Activated CD8-positive, alpha-beta memory T cell treated with anti-CD3 and anti-CD28 coated beads, Interleukin-2, amount 50 U/mL, for 24 hours (primary cell): ENCODE results near the gene EIF4A3.

ENCODE experiments used
- DNase-seq: peaks from one replicate; pipeline ENCODE4 v3.0.0-alpha.2; 2020; ENCODE audit errors: extremely low read depth

Gene EIF4A3

DNA sequence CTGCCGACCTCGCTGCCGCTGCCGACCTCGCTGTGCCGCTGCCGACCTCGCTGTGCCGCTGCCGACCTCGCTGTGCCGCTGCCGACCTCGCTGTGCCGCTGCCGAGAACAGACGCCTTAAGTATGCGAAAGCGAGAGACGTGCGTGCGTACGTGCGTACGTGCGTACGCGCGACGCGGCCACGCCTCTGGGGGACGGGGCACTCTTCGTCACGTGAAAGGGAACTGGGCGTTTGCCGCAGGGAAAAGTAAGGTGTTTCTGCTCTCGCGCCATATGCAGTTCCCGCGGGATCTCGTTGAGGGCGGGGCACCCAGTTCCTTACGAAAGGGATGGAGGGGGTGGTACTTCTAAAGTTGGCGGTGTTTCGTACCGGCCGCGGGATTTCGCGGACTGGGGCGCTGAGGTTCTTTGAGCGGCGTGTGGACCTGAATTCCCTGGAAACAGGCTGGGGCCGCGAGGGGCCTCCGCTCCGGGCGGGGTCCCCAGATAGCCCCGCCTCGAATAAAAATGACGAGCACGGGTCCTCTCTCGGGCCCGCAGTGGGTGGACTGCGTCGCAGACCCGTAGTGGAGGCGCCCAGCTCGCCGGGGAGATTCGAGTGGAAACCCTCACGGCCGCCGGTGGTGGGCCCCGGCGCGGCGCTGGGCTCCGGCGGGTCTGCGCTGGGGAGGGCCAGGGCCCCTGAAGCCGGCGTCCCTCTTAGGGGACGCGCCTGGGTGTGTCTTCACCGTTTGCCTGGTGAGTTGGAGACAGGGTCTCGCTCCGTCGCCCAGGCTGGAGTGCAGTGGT, at the start of gene EIF4A3:
TSS of gene EIF4A3 (minus strand) at position 94 of the 788 bp plus-strand sequence. CDS start 167 bp downstream, outside the sequence.
- peak; percentile 94 for DNase-seq

DNA sequence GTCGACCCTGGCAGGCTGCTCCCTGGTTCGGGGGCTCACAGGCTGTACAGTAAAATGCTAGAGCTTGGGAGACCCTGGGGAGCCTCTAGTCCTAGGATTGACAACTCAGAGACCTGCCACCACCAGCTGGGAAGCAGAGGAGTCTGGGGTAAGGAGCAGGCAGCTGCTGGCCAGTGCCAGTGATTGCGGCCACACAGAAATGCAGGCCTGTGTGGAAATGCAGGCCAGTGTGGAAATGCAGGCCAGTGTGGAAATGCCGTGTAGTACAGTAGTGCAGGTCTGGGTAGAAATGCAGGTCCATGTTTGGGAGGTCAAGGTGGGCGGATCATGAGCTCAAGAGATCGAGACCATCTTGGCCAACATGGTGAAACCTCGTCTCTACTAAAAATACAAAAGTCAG, 49.7 kb upstream of the EIF4A3 start:
- DNase-seq: no peak

DNA sequence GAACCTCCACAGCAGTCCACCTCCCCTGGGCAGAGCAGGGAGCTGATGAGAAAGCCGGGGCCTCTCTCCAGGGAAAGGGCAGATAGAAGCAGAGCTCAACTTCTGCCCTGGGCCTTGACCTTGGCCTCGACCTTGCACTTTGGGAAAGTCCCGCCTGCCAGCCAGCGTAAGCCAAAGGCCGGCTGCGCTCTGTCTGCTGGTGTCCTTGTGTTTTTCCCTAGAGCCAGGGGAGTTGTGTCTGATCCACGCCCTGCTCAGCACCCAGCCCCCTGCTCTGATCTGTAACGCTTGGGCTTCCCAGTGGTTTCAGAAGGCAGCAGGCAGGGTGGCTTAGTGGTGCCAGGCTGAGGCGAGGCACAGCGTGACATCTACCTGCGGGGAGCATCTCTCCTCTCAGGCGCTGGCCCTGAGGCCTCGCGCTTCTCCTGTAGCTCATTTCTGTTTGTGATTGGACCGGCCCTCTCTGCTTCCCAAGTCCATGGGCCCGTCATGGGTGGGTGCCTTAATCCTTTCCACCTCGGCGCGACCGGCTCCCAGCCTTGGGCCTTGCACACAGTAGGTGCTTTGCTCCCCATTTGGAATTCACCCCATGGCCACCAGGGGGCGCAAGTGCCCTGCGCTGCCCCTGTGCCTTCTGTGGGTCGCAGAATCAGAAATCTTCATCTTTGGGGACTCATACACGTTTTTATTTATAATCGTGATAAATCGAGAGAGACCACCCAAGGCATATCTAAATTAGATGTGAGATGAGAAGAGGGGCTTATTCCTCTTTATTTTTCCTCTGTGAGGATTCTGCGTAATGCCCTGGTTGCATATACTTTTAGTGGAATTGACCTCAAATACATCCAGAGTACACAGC, 49.0 kb upstream of the EIF4A3 start:
- no peak for DNase-seq

DNA sequence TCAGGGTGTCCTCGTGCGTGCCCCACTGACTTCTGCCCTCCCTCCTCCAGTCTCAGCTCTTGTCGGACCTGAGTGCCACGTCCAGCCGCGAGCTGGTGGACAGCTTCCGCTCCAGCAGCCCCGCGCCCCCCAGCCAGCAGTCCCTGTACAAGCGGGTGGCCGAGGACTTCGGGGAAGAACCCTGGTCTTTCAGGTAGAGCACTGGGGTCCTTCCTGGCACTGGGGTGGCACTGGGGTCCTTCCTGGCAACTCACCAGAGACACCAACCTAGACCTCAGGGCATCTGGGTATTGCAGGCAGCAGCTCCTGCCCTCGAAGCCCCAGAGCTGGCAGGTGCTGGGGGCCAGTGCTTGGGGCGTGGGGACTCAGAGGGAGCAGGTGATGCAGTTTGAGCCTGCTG, 48.2 kb upstream of the EIF4A3 start:
- DNase-seq: no peak

DNA sequence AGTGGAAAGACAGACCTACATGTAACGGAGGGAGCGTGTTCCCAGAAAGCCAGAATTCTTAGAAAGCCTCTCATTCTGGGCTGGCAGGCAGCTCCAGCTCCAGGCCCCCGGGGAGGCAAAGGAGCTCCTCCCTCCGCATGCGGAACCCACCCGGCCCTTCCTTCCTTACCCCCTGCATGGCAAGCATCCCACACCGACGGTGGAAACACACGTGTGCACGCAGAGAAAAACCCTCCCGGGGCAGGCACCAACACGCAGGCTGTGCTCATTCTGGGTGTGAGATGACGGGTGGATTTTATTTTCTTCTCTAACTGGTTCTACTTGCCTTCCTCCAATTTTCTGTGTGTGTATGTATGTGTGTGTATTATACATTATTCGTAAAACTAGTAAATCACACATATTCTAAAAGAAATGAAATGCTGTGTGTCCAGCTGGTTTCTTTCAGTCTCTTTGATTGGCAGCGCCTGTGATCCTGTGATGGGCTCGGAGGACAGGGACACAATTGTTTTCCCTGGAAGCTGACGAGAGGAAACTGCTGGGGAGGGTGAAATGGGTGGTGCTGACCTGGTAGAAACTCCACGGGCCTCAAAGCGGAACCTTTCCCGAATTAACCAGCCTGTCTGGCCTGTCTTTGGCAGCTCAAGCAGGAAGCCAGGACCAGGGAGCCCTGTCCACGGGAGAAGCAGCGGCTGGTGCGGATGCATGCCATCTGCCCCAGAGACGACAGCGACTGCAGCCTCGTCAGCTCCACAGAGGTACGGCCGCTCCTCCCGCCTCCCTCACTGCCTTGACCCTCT, 45.1 kb upstream of the EIF4A3 start:
- DNase-seq: no peak

DNA sequence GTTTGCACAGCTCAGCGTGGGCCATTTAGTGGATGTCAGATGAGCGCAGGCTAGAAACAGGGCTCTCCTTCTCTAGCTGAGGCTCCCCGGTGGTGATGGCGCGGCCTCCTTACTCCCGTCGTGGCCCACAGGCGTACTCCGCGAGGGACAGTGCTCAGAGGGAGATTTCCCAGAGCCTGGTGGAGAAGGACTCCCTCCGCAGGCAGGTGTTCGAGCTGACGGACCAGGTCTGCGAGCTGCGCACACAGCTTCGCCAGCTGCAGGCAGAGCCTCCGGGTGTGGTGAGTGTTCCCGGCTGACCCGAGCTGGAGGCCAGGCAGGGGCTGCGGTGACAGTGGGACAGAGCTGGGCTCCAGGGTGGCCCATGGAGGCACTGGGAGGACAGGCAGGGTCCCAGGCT, 44.3 kb upstream of the EIF4A3 start:
- DNase-seq: no peak

DNA sequence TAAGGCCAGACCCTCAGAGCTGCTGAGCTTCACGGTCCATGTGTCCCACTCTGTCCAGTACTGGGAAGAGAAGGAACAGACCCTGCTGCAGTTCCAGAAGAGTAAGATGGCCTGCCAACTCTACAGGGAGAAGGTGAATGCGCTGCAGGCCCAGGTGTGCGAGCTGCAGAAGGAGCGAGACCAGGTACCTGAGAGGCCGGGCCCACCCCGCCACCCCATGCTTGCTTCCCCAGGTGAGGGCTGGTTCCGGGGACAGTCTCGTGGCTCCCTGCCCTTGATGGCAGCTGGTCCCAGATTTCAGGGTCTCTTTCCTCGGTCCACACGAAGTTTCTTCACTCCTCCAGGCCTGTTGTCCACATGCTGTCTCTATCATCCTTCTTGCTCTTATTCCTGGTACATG, 43.8 kb upstream of the EIF4A3 start:
- no peak for DNase-seq

DNA sequence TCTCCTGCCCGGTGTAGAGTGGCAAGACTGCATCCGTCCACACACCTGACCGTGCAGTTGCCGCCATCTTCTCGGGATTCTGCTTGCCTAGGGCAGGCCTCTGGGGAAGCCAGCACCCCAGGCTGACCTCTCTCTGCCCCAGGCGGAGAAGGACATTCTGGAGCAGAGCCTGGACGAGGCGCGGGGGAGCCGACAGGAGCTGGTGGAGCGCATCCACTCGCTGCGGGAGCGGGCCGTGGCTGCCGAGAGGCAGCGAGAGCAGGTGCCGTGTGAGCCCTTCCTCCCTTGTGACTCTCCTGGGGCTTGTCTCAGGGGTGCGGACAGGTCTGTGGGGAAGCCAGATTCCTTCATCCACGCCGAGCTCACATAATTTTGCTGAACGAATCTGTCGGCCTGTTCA, 42.7 kb upstream of the EIF4A3 start:
- DNase-seq: no peak

DNA sequence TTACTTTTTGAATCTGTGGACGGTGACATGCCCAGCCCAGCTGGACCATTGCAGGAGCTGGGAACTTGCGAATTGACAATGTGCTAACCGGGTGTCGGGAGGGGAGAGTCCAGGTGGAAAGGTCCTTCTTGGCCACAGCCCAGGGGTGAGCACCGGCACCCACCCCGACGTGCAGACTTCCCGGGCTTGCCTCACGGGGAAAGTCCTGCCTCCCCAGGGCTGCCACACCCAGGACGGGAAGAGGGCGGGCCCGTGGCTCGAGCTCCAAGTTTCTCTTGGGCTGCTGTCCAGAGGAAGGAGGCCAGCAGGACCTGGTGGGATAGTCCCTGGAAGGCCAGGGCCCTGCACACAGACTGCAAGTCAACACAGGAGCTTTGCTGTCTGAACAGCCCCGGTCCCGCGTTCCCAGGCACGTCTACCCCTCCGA, 40.6 kb upstream of the EIF4A3 start:
- DNase-seq: no peak

DNA sequence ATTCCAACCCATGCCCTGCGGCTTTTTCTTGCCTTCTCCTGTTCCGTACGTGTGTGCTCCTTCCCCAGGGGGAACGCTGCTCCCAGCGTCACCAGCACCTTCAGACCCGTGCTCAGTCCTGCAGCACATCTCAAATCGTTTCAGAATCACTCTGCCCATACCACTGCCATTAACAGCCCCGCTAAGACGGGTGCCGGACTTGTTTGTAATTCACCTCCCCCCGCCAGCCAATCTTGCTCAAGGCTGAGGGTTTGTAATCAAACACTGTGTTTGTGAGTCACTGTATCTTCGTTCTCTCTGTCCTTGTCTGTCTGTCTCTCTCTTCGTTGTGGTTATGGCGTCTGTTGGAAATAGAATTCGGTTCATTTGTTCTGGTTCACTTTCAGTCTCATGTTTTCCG, 40.2 kb upstream of the EIF4A3 start:
- no peak for DNase-seq

DNA sequence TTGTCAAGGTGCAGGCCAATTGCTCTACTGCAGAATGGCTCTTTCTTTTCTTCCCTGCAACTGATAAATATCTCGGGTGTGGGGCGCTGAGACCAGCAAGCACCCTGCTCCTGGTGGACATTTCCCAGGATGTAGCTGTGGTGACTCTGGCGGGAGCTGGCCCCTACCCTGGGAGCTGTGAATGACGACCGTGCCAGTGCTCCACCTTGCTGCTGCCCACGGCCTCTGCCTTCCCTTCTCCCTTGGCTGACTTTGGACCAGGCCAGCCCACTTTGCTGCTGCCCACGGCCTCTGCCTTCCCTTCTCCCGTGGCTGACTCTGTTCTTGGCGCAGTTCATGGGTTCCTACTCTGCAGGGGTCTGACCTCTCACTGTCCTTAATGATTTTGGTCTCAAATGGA, 39.0 kb upstream of the EIF4A3 start:
- DNase-seq: no peak

DNA sequence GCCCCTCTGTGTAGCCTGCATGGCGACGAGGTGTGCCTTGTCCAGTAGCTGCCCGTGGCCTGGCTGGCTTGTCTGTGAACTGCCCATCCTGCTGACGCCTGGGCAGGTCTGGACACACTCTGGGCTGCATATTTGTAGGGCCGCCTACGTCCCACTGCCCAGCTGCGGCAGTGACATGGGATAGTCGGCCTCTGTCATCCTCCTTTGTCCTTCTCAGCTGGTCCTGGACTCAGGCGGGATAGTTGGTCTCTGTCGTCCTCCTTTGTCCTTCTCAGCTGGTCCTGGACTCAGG, 37.4 kb upstream of the EIF4A3 start:
- no peak for DNase-seq

DNA sequence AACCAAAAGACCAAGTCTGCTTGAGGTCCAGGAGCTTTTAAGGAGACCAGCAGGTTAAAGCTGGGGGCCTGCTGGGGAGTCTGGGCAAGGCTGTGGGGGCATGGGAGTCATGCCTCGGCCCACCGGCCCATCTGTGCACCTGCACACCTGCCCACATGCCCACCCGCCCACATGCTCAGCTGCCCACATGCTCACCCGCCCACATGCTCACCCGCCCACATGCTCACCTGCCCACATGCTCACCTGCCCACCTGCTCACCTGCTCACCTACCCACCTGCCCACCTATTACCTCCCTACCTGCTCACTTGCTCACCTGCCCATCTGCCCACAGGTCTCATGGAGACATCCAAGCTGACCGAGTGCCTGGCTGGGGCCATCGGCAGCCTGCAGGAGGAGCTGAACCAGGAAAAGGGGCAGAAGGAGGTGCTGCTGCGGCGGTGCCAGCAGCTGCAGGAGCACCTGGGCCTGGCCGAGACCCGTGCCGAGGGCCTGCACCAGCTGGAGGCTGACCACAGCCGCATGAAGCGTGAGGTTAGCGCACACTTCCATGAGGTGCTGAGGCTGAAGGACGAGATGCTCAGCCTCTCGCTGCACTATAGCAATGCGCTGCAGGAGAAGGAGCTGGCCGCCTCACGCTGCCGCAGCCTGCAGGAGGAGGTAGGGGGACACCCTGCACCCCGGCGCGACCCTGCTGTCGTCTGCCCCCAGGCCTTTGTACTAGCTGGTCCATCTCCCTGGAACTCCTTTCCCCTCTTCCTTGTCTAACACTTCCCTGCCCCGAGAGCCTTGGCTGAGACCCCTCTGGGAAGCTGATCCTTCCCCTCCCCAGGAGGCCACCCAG, 36.9 kb upstream of the EIF4A3 start:
- DNase-seq: no peak

DNA sequence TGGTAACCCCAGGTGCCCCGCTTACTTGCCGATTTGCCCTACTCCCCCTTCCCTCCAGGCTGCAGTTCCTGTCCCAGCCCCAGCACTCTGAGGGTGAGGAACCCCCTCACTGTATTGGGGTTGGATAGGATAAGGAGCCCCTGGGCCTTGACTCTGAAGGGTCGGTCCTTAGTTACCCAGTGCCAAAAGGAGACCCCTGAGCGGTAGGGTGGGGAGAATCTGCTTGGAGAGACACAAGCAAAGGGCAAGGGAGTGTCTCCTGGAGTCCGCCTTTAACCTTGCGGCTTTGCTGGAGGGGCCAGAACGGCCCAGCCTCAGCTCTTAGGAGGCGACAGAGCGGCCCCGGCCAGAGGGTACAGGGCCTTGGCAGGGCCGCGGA, 35.9 kb upstream of the EIF4A3 start:
- DNase-seq: no peak

DNA sequence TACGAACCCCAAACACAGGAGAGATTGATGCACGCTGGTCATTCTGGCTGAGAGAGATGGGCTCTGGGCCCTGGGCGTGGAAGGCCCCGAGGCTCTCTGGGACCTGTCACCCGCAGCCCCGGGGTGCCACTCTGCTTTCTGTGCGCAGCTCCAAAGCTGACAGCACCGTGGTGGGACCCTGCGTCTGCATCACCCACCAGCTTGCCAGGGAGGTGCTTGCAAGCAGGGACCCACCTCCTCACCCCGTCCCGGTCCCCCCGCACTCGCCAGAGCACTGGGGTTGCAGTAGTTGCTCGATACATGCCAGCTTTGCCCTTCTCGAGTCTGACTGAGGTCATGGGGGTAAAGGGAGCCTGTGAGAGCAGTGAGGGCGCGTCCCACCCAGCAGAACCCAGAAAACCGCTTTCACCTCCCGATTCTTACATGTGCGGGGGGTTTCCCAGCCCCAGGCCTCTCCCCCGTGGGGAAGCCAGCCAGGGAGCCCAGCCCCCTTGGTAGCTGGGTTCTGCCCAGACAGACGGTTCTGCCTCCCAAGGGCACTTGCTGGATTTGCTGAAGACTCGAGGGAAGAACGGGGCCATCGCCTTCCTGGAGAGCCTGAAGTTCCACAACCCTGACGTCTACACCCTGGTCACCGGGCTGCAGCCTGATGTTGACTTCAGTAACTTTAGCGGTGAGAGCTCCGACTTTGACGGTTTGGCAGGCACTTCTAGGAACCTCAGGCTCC, 35.4 kb upstream of the EIF4A3 start:
- no peak for DNase-seq

DNA sequence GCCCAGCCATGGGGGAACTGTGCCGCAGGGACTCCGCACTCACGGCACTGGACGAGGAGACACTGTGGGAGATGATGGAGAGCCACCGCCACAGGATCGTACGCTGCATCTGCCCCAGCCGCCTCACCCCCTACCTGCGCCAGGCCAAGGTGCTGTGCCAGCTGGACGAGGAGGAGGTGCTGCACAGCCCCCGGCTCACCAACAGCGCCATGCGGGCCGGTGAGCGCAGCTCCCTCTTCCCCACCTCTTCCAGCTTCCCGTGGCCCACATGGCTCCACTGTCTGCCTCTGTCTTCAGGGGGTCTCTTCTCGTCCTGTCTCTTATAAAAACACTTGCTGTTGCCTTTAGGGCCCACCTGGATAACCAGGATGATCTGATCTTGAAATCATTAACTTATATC, 34.5 kb upstream of the EIF4A3 start:
- no peak for DNase-seq

DNA sequence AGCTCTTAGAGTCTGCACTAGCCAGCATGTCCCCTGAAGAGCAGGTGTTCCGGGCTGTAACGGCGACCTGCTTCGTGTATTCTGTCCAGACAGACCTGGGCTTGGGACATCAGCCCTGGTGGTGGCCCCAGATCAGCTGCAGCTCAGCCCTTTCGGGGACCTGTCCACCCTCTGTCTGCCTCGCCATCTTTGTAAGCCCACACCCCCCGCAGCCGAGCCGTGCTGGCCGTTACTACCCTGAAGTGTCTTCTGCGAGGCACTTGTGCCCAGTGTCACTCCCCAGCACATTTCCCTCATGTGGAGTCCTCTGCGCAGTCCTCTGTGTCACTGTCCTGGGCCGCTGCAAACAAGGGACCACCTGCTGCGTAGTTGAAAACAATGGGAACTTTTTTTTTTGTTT, 33.3 kb upstream of the EIF4A3 start:
- no peak for DNase-seq

DNA sequence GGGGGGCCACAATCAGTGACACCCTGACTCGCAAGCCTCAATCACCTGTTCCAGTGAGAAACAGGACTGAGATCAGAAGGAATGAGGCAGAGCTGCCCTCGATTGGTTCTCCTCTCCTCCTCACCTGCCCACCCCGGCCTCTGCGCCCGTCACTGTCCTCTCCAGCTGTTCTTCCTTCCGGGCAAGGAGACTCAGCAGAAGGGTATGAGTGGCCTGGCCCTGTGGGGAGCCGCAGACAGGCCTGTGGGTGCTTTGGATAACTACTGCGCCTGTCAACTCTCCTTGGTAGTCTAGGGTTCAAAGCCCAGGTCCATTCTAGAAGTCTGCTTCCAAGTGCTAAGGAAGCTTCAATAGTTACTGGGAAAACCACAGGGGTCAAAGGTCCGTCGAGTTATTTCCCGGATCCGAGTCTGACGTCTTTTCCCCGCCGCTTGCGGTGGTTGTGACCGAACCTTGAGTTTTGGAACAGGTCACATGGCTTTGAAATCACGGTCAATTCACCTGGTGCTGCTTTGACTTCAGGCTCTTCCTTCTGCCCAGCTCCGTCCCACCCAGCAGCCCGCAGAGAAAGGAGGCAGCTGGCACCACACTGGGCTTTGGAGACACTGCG, 31.2 kb upstream of the EIF4A3 start:
- DNase-seq: no peak

DNA sequence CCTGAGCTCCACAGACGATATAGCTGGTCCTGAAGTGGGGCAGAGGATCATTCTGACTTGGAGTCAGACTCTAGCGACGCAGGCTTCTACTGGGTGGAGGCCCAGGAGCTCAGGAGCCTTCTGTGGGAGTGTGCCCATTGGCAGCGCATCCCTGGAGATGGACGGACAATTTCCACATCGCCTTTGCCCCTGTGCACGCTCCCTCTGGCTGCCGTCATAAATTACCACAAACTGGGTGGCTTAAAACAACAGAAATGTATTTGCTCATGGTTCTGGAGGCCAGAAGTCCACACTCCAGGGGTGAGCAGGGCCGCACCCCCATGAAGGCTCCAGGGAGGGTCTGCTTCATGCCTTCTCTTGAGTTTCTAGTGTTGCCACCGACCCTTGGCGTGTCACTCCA, 29.8 kb upstream of the EIF4A3 start:
- DNase-seq: no peak

DNA sequence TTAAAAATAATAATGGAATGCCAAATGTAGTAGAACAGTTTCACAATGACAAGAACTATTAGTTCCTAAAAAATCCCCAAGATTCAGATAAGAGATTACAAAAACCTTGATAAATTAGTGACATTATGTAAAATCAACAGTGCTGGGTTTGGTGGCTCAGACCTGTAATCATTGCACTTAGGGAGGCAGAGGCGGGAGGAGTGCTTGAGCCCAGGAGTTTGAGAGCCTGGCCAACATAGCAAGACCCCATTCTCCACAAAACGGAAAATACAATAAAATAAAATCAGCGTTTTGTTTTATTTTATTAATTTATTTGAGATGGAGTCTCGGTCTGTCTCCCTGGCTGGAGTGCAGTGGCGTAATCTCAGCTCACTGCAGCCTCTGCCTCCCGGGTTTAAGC, 27.0 kb upstream of the EIF4A3 start:
- no peak for DNase-seq

DNA sequence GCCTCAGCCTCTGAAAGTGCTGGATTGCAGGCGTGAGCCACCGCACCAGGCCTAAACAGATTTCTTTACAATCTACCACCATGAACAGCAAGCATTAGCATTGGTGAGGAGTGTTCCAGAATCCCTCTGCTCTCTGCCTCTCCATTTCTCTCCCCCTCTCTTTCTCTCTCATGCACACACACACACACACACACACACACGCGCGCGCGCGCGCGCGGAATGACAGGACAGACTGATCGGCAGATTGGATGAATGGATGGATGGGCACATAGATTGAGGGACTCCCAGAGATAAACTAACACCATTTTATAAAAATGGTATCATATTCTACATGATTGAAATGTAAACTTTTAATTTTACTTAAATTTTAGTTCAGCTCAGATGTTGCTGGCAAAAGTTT, 26.2 kb upstream of the EIF4A3 start:
- no peak for DNase-seq
